ENCODE data around the gene CLTC.

The CLTC gene

DNA sequence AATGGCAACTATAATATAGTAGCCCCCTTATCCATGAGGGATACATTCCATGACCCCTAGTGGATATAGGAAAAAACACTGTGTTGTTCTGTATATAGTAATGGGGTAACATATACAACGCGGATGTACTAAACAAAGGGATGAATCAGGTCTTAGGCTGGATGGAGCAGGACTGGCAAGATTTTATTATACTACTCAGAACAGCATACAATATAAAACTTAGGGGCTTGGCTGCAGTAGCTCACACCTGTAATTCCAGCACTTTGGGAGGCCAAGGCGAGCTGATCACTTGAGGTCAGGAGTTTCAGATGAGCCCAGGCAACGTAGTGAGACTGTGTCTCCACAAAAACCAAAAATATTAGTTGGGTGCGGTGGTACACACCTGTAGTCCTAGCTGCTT lies 114.5 kb downstream of the CLTC start:
- TF ChIP-seq, protein P1, sequence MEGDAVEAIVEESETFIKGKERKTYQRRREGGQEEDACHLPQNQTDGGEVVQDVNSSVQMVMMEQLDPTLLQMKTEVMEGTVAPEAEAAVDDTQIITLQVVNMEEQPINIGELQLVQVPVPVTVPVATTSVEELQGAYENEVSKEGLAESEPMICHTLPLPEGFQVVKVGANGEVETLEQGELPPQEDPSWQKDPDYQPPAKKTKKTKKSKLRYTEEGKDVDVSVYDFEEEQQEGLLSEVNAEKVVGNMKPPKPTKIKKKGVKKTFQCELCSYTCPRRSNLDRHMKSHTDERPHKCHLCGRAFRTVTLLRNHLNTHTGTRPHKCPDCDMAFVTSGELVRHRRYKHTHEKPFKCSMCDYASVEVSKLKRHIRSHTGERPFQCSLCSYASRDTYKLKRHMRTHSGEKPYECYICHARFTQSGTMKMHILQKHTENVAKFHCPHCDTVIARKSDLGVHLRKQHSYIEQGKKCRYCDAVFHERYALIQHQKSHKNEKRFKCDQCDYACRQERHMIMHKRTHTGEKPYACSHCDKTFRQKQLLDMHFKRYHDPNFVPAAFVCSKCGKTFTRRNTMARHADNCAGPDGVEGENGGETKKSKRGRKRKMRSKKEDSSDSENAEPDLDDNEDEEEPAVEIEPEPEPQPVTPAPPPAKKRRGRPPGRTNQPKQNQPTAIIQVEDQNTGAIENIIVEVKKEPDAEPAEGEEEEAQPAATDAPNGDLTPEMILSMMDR (IDR thresholded peaks at IDR 0.05; ENCODE audit: low read depth, low read length) = no peak
- no peak overlapping the region for H3K4me3 ChIP-seq (ENCODE audit: low read depth, low read length)

DNA sequence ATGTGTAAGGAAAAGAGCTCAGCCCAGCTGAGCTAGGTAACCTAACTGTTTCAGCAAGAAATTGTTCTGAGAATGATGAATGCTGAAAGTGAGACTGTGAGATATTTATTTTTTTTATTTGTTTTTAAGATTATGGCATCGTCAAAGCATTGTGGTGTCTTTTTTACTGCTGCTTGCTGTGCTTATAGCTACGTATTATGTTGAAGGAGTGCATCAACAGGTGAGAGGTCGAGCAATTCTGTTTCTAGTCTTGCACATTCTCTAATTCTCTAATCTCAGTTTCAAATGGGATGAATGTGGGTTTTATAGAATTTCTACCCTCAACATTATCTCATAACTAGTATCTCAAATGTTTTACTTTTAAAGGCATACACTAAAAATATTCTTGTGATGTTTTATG lies 117.6 kb downstream of the CLTC start:
- TF ChIP-seq, protein P1 (IDR thresholded peaks at IDR 0.05; ENCODE audit: low read depth, low read length) = no peak
- H3K4me3 ChIP-seq (ENCODE audit: low read depth, low read length) = no peak overlapping the region

DNA sequence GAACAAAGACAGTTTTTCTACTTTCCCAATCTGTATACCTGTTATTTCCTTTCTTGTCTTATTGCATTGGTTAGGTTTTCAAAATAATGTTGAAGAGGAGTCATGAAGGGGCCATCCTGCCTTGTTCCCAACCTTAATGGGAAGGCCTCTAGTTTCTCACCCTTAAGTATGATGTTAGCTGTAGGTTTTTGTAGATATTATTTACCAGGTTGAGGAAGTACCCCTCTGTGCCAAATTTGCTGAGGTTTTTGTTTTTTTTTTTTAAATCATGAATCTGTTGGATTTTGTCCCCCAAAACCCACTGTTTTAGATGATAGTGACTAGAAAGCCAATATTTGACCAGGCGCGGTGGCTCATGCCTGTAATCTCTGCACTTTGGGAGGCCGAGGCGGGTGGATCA lies 124.1 kb downstream of the CLTC start:
- H3K4me3 ChIP-seq (ENCODE audit: low read depth, low read length) = no peak overlapping the region

DNA sequence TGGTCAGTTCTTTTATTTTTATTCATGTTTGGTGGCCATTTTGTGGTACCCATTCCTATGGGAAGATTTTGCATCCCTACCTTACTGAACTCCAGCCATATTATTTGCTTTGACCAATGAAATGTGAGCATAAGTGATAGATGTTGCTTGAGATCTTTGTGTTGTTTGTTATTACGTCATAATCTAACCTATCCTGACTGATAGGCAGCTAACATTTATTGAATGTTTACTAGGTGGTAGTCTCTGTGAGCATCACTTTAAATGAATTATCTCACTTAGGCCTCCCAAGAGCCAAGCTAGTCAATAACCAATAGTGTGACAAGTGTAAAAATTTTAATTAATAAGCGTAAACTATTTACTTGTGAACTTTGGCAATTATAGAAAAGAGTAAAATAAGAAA lies 125.3 kb downstream of the CLTC start:
- H3K4me3 ChIP-seq (ENCODE audit: low read depth, low read length) = no peak overlapping the region
- TF ChIP-seq, protein P1 (IDR thresholded peaks at IDR 0.05; ENCODE audit: low read depth, low read length) = no peak

More for the DNA sequence above, 124.1 kb downstream of the CLTC start:
- TF ChIP-seq, protein P1 (IDR thresholded peaks at IDR 0.05; ENCODE audit: low read depth, low read length) = no peak
